K562 (cell line): ENCODE data around the gene NKX1-2. TPM values are rescaled to one million over a fixed set of nuclear protein-coding genes. Genes with fewer than 3 reads are reported as not detected.

ENCODE experiments used
- ATAC-seq: fragments of 200-7000 bp; cut with Tn5 transposase; 3 replicates; pipeline ENCODE4 v1.9.1; 2020; ENCODE audit warnings: moderate library complexity
- BruUV-seq: library from RNA; stranded (reverse); fragments of 400-500 nt; replicated peaks from 2 replicates; lab custom pipeline; 2021; lab: Mats Ljungman, UMichigan
- CTCF ChIA-PET: fragments of 300-600 bp; formaldehyde crosslinking; extraction: SDS; loops from one replicate; lab custom pipeline; 2021; ENCODE audit warnings: low intra/inter-chr PET ratio; lab: Yijun Ruan, JAX
- POLR2A ChIA-PET: fragments of 300-600, 350-650 bp; sonication (Branson Sonifier 250); formaldehyde crosslinking; extraction: SDS; loops from one replicate; lab custom pipeline; 2021; ENCODE audit warnings: antibody characterized with exemption, inconsistent platforms; lab: Yijun Ruan, JAX
- DNase-seq, 4 experiments: peaks; one replicate each; pipeline versions ENCODE4 v3.0.0 to v3.0.0-alpha.2; 2011 to 2018; ENCODE audit warnings: low spot score in 3 of 4, mixed read lengths in 3 of 4; ENCODE audit errors: extremely low read depth in 1 of 4
- FAIRE-seq: peaks from 2 replicates; lab custom pipeline; 2011; peaks lifted over from hg19 to GRCh38; lab: Jason Lieb, UNC
- H2AFZ ChIP-seq: 2 replicates; pipeline ENCODE4 v1.6.0; 2011; ENCODE audit warnings: low read depth, low read length, control low read depth, inconsistent platforms
- H3K27ac ChIP-seq: fragments of 200-600 bp; 3 replicates; pipeline ENCODE4 v1.8.0; 2011; ENCODE audit warnings: low read depth, mild to moderate bottlenecking, control low read depth, inconsistent platforms, low read length, moderate library complexity, mixed read lengths; ENCODE audit errors: extremely low read depth
- H3K27me3 ChIP-seq, 2 experiments: fragments of 300-600 bp in 1 of 2; 2 replicates in 1 of 2; 3 replicates in 1 of 2; pipeline versions ENCODE4 v1.6.0 to v1.8.0; 2011; ENCODE audit warnings: inconsistent platforms in 2 of 2, low read length in 2 of 2, mild to moderate bottlenecking in 1 of 2, mixed read lengths in 1 of 2, moderate library complexity in 1 of 2; ENCODE audit not compliant: control insufficient read depth in 2 of 2, insufficient read depth in 2 of 2
- H3K36me3 ChIP-seq: fragments of 300-600 bp; 3 replicates; pipeline ENCODE4 v1.8.0; 2011; ENCODE audit warnings: mild to moderate bottlenecking, low read length, inconsistent platforms; ENCODE audit not compliant: control insufficient read depth, insufficient read depth
- H3K4me1 ChIP-seq, 2 experiments: fragments of 200-600 bp in 1 of 2; replicated peaks in 1 of 2; 2 replicates in 1 of 2; 3 replicates in 1 of 2; pipeline versions ENCODE4 v1.5.1 to v1.8.0; 2011; ENCODE audit warnings: inconsistent platforms in 2 of 2, low read length in 2 of 2, mild to moderate bottlenecking in 1 of 2, mixed read lengths in 1 of 2, moderate library complexity in 1 of 2; ENCODE audit not compliant: control insufficient read depth in 2 of 2, insufficient read depth in 2 of 2
- H3K4me2 ChIP-seq: 2 replicates; pipeline ENCODE4 v1.6.1; 2011; ENCODE audit warnings: low read length, control low read depth, inconsistent platforms, mixed read lengths; ENCODE audit not compliant: insufficient read depth
- H3K4me3 ChIP-seq: fragments of 200-600 bp; sonication (generic), shearing (Covaris generic); 2 replicates; pipeline ENCODE4 v1.5.1; 2016; ENCODE audit warnings: control low read depth, inconsistent platforms
- H3K79me2 ChIP-seq: fragments of 200-600 bp; 3 replicates; pipeline ENCODE4 v1.8.0; 2011; ENCODE audit warnings: low read length, inconsistent platforms; ENCODE audit not compliant: control insufficient read depth, insufficient read depth
- H3K9ac ChIP-seq, 2 experiments: 2 replicates each; pipeline versions ENCODE4 v1.6.0 to v1.6.1; 2011; ENCODE audit warnings: low read depth in 2 of 2, low read length in 2 of 2, control low read depth in 1 of 2, inconsistent platforms in 1 of 2, mild to moderate bottlenecking in 1 of 2, mixed read lengths in 1 of 2; ENCODE audit not compliant: insufficient read depth in 1 of 2
- H3K9me1 ChIP-seq: one replicate; pipeline ENCODE4 v1.6.0; 2011; ENCODE audit warnings: inconsistent platforms, mild to moderate bottlenecking, low read length, moderate library complexity; ENCODE audit not compliant: control insufficient read depth, insufficient read depth
- H3K9me3 ChIP-seq: replicated peaks from 2 replicates; pipeline ENCODE4 v1.5.1; 2011; ENCODE audit warnings: low read depth, low read length, inconsistent platforms; ENCODE audit not compliant: control insufficient read depth, insufficient read depth
- H4K20me1 ChIP-seq: replicated peaks from 2 replicates; pipeline ENCODE4 v1.6.1; 2011; ENCODE audit warnings: low read length, inconsistent platforms, mixed read lengths; ENCODE audit not compliant: control insufficient read depth, insufficient read depth
- ELF1 ChIP-seq: fragments of 200-800 bp; sonication (Bioruptor generic); IDR thresholded peaks from 2 replicates; pipeline ENCODE4 v1.6.1; 2016; ENCODE audit warnings: missing genetic modification characterization, missing compliant biosample characterization
- HDAC3 ChIP-seq: fragments of 450-650 bp; IDR thresholded peaks from 2 replicates; pipeline ENCODE4 v1.6.1; 2018; ENCODE audit warnings: borderline replicate concordance, mild to moderate bottlenecking, moderate library complexity; ENCODE audit not compliant: partially characterized antibody
- MAFF ChIP-seq: IDR thresholded peaks from 2 replicates; pipeline ENCODE4 v1.6.1; 2012; ENCODE audit warnings: low read length, improper control_type of control experiment
- MAFG ChIP-seq: fragments of 450-650 bp; conservative IDR thresholded peaks from 2 replicates; pipeline ENCODE4 v1.6.1; 2016; ENCODE audit warnings: missing genetic modification characterization, missing compliant biosample characterization
- NEUROD1 ChIP-seq: fragments of 150-350 bp; IDR thresholded peaks from 2 replicates; pipeline ENCODE4 v1.6.1; 2014; ENCODE audit warnings: borderline replicate concordance, low read length, low read depth; ENCODE audit not compliant: partially characterized antibody
- SRSF1 ChIP-seq: fragments of 200-400 bp; formaldehyde crosslinking; IDR thresholded peaks from 2 replicates; pipeline ENCODE4 v1.6.1; 2017; ENCODE audit warnings: mild to moderate bottlenecking, low read depth, low read length, moderate library complexity
- TARDBP ChIP-seq: fragments of 450-650 bp; IDR thresholded peaks from 2 replicates; pipeline ENCODE4 v1.6.1; 2016
- ZNF212 ChIP-seq: fragments of 450-650 bp; formaldehyde crosslinking; IDR thresholded peaks from 2 replicates; pipeline ENCODE4 v1.4.0; 2020; ENCODE audit warnings: mild to moderate bottlenecking
- ZNF311 ChIP-seq: fragments of 250-450 bp; sonication (Bioruptor Pico); IDR thresholded peaks from 2 replicates; pipeline ENCODE4 v1.4.0; 2020; ENCODE audit warnings: mild to moderate bottlenecking, moderate library complexity
- WGBS: fragments of 100-300 bp; shearing (Covaris generic); methylation state at CpG from one replicate; pipeline ENCODE4 v1.1.6; 2016; ENCODE audit warnings: low coverage, mixed read lengths; ENCODE audit not compliant: insufficient coverage; ENCODE audit errors: missing lambda C conversion rate; 5-methylcytosine and 5-hydroxymethylcytosine counted together
- in situ Hi-C: fragments of 300-500 bp; cut with MboI; formaldehyde crosslinking; loops from 4 replicates; pipeline ENCODE4 v1.15.0; 2018; ENCODE audit warnings: inconsistent platforms, mixed read lengths
- intact Hi-C: fragments of 100-400 bp; cut with micrococcal nuclease; formaldehyde crosslinking; loops from 2 replicates; pipeline ENCODE4 v1.14.2; 2022
- polyA plus RNA-seq, 8 experiments: library from polyadenylated mRNA; depleted of rRNA in 4 of 8; stranded (reverse) in 5 of 8; unstranded in 3 of 8; fragments of >200 nt; fragmentation: Nextera tagmentation in 2 of 8; fragmentation: Illumina TruSeq in 1 of 8; extraction: Ambion mirVana in 2 of 8; extraction: Trizol in 1 of 8; gene quantifications; 2 replicates each; pipeline versions ENCODE4 v1.2.1 to v1.2.3, GENCODE V29; 2011 to 2014; ENCODE audit warnings: inconsistent platforms in 1 of 8, missing spikeins in 1 of 8
- total RNA-seq, 7 experiments: library from RNA; depleted of rRNA in 6 of 7; stranded (reverse); fragments of >200 nt in 6 of 7; fragmentation: Illumina TruSeq in 2 of 7; extraction: Trizol in 2 of 7; gene quantifications; 2 replicates each; pipeline versions ENCODE4 v1.2.1 to v1.2.3, GENCODE V29; 2011 to 2021; ENCODE audit warnings: low replicate concordance in 1 of 7
- TF ChIP-seq, protein P1 (sequence below), 2 experiments: fragments of 200-800 bp in 1 of 2; sonication (Bioruptor generic) in 1 of 2; sonication (generic) in 1 of 2; formaldehyde crosslinking in 1 of 2; IDR thresholded peaks in 1 of 2; conservative IDR thresholded peaks in 1 of 2; 2 replicates each; pipeline versions ENCODE4 v1.5.0 to v1.6.1; 2016 to 2020; ENCODE audit warnings: missing compliant biosample characterization in 1 of 2, missing genetic modification characterization in 1 of 2, missing genetic modification reagents in 1 of 2
- TF ChIP-seq, protein P2 (sequence below), 2 experiments: IDR thresholded peaks; 2 replicates each; pipeline ENCODE4 v1.6.1; 2012; ENCODE audit warnings: improper control_type of control experiment in 2 of 2, low read depth in 2 of 2, low read length in 2 of 2, borderline replicate concordance in 1 of 2
- TF ChIP-seq, protein P3 (sequence below), 2 experiments: fragments of 450-650 bp; IDR thresholded peaks; 2 replicates each; pipeline ENCODE4 v1.6.1; 2016
- TF ChIP-seq, protein P4 (sequence below): fragments of 250-450 bp; sonication (Bioruptor Pico); IDR thresholded peaks from 2 replicates; pipeline ENCODE4 v1.5.0; 2021

The NKX1-2 gene
- total and polyA plus RNA-seq, 9 of the 15 experiments (the other 6 are each of a cell fraction or from before 2014, with no cell fraction given), result not detected

DNA sequence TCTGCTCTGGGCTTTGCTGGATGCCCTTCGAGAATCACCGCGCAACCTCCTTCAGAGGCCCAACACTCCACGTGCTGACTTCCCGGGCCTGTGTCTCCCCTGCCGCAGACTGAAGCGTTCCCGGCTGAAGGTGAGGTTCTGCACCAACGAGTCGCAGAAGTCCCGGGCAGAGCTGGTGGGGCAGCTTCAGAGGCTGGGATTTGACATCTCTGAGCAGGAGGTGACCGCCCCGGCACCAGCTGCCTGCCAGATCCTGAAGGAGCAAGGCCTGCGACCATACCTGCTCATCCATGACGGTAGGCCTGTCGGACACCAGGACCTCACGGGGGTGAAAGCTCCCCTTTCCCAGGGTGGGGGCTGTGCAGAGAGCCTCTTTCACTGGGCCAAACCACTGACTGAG, 34.2 kb upstream of the NKX1-2 start (continued):
- TF ChIP-seq, protein P1, sequence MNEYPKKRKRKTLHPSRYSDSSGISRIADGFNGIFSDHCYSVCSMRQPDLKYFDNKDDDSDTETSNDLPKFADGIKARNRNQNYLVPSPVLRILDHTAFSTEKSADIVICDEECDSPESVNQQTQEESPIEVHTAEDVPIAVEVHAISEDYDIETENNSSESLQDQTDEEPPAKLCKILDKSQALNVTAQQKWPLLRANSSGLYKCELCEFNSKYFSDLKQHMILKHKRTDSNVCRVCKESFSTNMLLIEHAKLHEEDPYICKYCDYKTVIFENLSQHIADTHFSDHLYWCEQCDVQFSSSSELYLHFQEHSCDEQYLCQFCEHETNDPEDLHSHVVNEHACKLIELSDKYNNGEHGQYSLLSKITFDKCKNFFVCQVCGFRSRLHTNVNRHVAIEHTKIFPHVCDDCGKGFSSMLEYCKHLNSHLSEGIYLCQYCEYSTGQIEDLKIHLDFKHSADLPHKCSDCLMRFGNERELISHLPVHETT (CRISPR knock-in tag; conservative IDR thresholded peaks at IDR 0.05 in 1 of 2, IDR thresholded peaks at IDR 0.05 in 1 of 2), result no peak
- TF ChIP-seq ZNF311 (CRISPR knock-in tag), result no peak
- no peak for TF ChIP-seq SRSF1
- TF ChIP-seq MAFG (tag), result no peak
- TF ChIP-seq, protein P2, sequence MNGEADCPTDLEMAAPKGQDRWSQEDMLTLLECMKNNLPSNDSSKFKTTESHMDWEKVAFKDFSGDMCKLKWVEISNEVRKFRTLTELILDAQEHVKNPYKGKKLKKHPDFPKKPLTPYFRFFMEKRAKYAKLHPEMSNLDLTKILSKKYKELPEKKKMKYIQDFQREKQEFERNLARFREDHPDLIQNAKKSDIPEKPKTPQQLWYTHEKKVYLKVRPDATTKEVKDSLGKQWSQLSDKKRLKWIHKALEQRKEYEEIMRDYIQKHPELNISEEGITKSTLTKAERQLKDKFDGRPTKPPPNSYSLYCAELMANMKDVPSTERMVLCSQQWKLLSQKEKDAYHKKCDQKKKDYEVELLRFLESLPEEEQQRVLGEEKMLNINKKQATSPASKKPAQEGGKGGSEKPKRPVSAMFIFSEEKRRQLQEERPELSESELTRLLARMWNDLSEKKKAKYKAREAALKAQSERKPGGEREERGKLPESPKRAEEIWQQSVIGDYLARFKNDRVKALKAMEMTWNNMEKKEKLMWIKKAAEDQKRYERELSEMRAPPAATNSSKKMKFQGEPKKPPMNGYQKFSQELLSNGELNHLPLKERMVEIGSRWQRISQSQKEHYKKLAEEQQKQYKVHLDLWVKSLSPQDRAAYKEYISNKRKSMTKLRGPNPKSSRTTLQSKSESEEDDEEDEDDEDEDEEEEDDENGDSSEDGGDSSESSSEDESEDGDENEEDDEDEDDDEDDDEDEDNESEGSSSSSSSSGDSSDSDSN (IDR thresholded peaks at IDR 0.05; ENCODE audit: borderline replicate concordance in 1 of 2, low read depth in 2 of 2, low read length in 2 of 2), result no peak

DNA sequence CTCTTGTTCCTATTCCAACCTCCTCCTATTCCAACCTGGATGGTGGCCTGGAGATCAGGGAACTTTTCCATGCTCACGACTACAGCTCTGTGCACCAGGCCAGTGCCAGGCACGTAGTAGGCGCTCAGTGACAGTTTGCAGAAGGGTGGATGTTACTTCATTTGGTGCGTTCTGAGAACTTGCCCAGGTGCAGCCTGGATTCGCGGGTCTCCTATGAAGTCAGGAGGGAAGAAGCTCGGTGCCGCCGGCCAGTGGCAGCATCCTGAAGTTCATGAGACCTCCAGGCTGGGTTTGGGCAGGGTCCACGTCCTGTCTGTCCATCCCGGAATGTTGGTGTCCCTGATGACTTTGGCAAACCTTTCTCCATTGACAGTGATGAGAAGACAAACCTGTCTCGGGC, 33.0 kb upstream of the NKX1-2 start:
- WGBS, result 59% methylated on average over 5 of the region's 12 CpGs
- DNase-seq, result no peak
- Histone ChIP-seq H3K79me2 (no peaks in the 10 kb centered on the region), H3K27ac (no peak overlapping the region), H3K9me3 (no peaks in the 10 kb centered on the region; the same call in 1 of the 2 replicates), H3K27me3 (no peaks in the 10 kb centered on the region), H4K20me1 (no peaks in the 10 kb centered on the region), H3K4me3 (no peak overlapping the region), H3K4me1 (peaks cover 8 to 23% of the 10 kb centered on the region in 2 experiments; a peak in 4 of 5 replicates), H3K9ac (no peak overlapping the region), H3K9me1 (no peaks in the 10 kb centered on the region), H2AFZ (no peak overlapping the region), H3K36me3 (no peaks in the 10 kb centered on the region), H3K4me2 (no peak overlapping the region)
- intact Hi-C loops (no loop called here), in situ Hi-C loops (no loop called here)
- CTCF ChIA-PET, result interaction anchor here (0.5 kb wide), 1 partner anchor 48 kb away, joined by 4 read pairs; no protein-coding TSS in a partner anchor
- no TSS peak for BruUV-seq
- POLR2A ChIA-PET, result interaction anchor here (1.9 kb wide), 1 partner anchor 10 kb away, joined by 8 read pairs; no protein-coding TSS in a partner anchor
- ATAC-seq, result no peak
- TF ChIP-seq HDAC3 (no peak), ELF1 (tag) (no peak), NEUROD1 (no peak), MAFF (no peak), TARDBP (no peak), ZNF212 (CRISPR knock-in tag) (no peak)
- TF ChIP-seq, protein P3, sequence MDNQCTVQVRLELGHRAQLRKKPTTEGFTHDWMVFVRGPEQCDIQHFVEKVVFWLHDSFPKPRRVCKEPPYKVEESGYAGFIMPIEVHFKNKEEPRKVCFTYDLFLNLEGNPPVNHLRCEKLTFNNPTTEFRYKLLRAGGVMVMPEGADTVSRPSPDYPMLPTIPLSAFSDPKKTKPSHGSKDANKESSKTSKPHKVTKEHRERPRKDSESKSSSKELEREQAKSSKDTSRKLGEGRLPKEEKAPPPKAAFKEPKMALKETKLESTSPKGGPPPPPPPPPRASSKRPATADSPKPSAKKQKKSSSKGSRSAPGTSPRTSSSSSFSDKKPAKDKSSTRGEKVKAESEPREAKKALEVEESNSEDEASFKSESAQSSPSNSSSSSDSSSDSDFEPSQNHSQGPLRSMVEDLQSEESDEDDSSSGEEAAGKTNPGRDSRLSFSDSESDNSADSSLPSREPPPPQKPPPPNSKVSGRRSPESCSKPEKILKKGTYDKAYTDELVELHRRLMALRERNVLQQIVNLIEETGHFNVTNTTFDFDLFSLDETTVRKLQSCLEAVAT (IDR thresholded peaks at IDR 0.05), result no peak
- TF ChIP-seq, protein P4, sequence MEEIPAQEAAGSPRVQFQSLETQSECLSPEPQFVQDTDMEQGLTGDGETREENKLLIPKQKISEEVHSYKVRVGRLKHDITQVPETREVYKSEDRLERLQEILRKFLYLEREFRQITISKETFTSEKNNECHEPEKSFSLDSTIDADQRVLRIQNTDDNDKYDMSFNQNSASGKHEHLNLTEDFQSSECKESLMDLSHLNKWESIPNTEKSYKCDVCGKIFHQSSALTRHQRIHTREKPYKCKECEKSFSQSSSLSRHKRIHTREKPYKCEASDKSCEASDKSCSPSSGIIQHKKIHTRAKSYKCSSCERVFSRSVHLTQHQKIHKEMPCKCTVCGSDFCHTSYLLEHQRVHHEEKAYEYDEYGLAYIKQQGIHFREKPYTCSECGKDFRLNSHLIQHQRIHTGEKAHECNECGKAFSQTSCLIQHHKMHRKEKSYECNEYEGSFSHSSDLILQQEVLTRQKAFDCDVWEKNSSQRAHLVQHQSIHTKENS, result no peak
- FAIRE-seq, result no peak
